HCT116 (cell line): Measurements from ENCODE around the gene CD83. TPM values are rescaled to one million over a fixed set of nuclear protein-coding genes. Genes with fewer than 3 reads are reported as not detected.

Experiments
- ATAC-seq: fragments of 200-7000 bp; cut with Tn5 transposase; 2 replicates; pipeline ENCODE4 v1.9.1; 2020; ENCODE audit warnings: mild to moderate bottlenecking, moderate library complexity
- BruUV-seq: library from RNA; stranded (reverse); fragments of 400-500 nt; replicated peaks from 2 replicates; lab custom pipeline; 2021; lab: Mats Ljungman, UMichigan
- CTCF ChIA-PET: fragments of 300-600 bp; sonication (Branson Sonifier 250); formaldehyde crosslinking; loops from one replicate; lab custom pipeline; 2021; ENCODE audit warnings: antibody characterized with exemption; lab: Charles Lee
- POLR2A ChIA-PET: fragments of 300-600, 350-600 bp; sonication (Branson Sonifier 250); formaldehyde crosslinking; loops from one replicate; lab custom pipeline; 2021; ENCODE audit warnings: antibody characterized with exemption; lab: Charles Lee
- RAD21 ChIA-PET, 2 experiments: fragments of 300-600 bp; sonication (Branson Sonifier 250); formaldehyde crosslinking; loops; one replicate each; lab custom pipeline; 2023; ENCODE audit warnings: low total read pairs in 2 of 2; ENCODE audit not compliant: uncharacterized antibody in 2 of 2, unreplicated experiment in 2 of 2, low non-redundant PET in 1 of 2; lab: Charles Lee
- DNase-seq: peaks from one replicate; pipeline ENCODE4 v3.0.0-alpha.2; 2010; ENCODE audit warnings: low read depth, low spot score
- H2AFZ ChIP-seq: fragments of 200-600 bp; shearing (Covaris generic), sonication (generic); 2 replicates; pipeline ENCODE4 v1.6.1; 2017; ENCODE audit warnings: low read depth, mixed run types, mixed read lengths, antibody characterized with exemption, low read length; ENCODE audit not compliant: poor library complexity, severe bottlenecking
- H3K27ac ChIP-seq: 2 replicates; pipeline ENCODE4 v1.5.1; 2012; ENCODE audit warnings: low read depth, low read length
- H3K27me3 ChIP-seq: fragments of 200-600 bp; sonication (generic); 2 replicates; pipeline ENCODE4 v1.6.1; 2016; ENCODE audit warnings: mixed run types, low read length, mixed read lengths; ENCODE audit not compliant: insufficient read depth
- H3K36me3 ChIP-seq, 2 experiments: fragments of 200-500 bp in 1 of 2; fragments of 200-600 bp in 1 of 2; sonication (Bioruptor generic) in 1 of 2; sonication (generic) in 1 of 2; 2 replicates each; pipeline versions ENCODE4 v1.5.1 to v1.6.1; 2014 to 2016; ENCODE audit warnings: low read length in 2 of 2, inconsistent platforms in 1 of 2, mixed read lengths in 1 of 2, mixed run types in 1 of 2; ENCODE audit not compliant: insufficient read depth in 2 of 2, control insufficient read depth in 1 of 2
- H3K4me1 ChIP-seq, 2 experiments: fragments of 200-600 bp in 1 of 2; sonication (generic) in 1 of 2; 2 replicates each; pipeline versions ENCODE4 v1.5.1 to v1.6.1; 2012 to 2017; ENCODE audit warnings: low read length in 2 of 2, inconsistent platforms in 1 of 2, mild to moderate bottlenecking in 1 of 2, mixed read lengths in 1 of 2, mixed run types in 1 of 2, moderate library complexity in 1 of 2; ENCODE audit not compliant: insufficient read depth in 2 of 2, control insufficient read depth in 1 of 2
- H3K4me2 ChIP-seq: fragments of 200-600 bp; sonication (generic); 2 replicates; pipeline ENCODE4 v1.6.1; 2017; ENCODE audit warnings: mixed run types, low read length, mixed read lengths
- H3K4me3 ChIP-seq, 2 experiments: fragments of 200-600 bp in 1 of 2; sonication (generic) in 1 of 2; replicated peaks in 1 of 2; 2 replicates each; pipeline ENCODE4 v1.5.1; 2011 to 2016; ENCODE audit warnings: low read length in 2 of 2, control low read depth in 1 of 2, low read depth in 1 of 2, mild to moderate bottlenecking in 1 of 2, mixed read lengths in 1 of 2, mixed run types in 1 of 2
- H3K79me2 ChIP-seq: fragments of 200-600 bp; sonication (generic); 2 replicates; pipeline ENCODE4 v1.6.1; 2017; ENCODE audit warnings: mild to moderate bottlenecking, mixed run types, low read length, moderate library complexity, mixed read lengths; ENCODE audit not compliant: insufficient read depth
- H3K9ac ChIP-seq: fragments of 200-600 bp; sonication (generic); 2 replicates; pipeline ENCODE4 v1.6.1; 2016; ENCODE audit warnings: low read length, mixed read lengths
- H3K9me2 ChIP-seq: fragments of 200-600 bp; sonication (generic), shearing (Covaris generic); 2 replicates; pipeline ENCODE4 v1.6.1; 2017; ENCODE audit warnings: mixed run types, mild to moderate bottlenecking, moderate library complexity; ENCODE audit not compliant: insufficient read depth
- H3K9me3 ChIP-seq, 2 experiments: fragments of 200-500 bp in 1 of 2; fragments of 200-600 bp in 1 of 2; sonication (Bioruptor generic) in 1 of 2; sonication (generic) in 1 of 2; 2 replicates each; pipeline ENCODE4 v1.6.1; 2014 to 2017; ENCODE audit warnings: low read length in 2 of 2, mixed read lengths in 2 of 2, inconsistent platforms in 1 of 2, low read depth in 1 of 2, mild to moderate bottlenecking in 1 of 2, mixed run types in 1 of 2, moderate library complexity in 1 of 2; ENCODE audit not compliant: control insufficient read depth in 1 of 2, insufficient read depth in 1 of 2
- H4K20me1 ChIP-seq: fragments of 200-600 bp; sonication (generic), shearing (Covaris generic); 2 replicates; pipeline ENCODE4 v1.6.1; 2017; ENCODE audit warnings: mixed run types, mild to moderate bottlenecking, moderate library complexity; ENCODE audit not compliant: insufficient read depth
- CBX3 ChIP-seq: IDR thresholded peaks from 2 replicates; pipeline ENCODE4 v1.6.1; 2012; ENCODE audit warnings: low read depth
- CEBPB ChIP-seq: IDR thresholded peaks from 2 replicates; pipeline ENCODE4 v1.6.1; 2012; ENCODE audit warnings: low read depth
- CTCF ChIP-seq, 3 experiments: fragments of 200-600 bp in 1 of 3; sonication (generic) in 1 of 3; IDR thresholded peaks in 2 of 3; conservative IDR thresholded peaks in 1 of 3; 2 replicates each; pipeline ENCODE4 v1.5.1; 2012 to 2017; ENCODE audit warnings: low read depth in 2 of 3, low read length in 2 of 3, antibody characterized with exemption in 1 of 3, borderline replicate concordance in 1 of 3, control low read depth in 1 of 3, mild to moderate bottlenecking in 1 of 3, mixed read lengths in 1 of 3, mixed run types in 1 of 3, moderate library complexity in 1 of 3; ENCODE audit not compliant: insufficient read depth in 1 of 3
- ELF1 ChIP-seq: IDR thresholded peaks from 2 replicates; pipeline ENCODE4 v1.6.1; 2012; ENCODE audit warnings: low read depth, borderline replicate concordance
- EZH2phosphoT487 ChIP-seq: fragments of 200-600 bp; IDR thresholded peaks from 2 replicates; pipeline ENCODE4 v1.6.1; 2018; ENCODE audit warnings: antibody characterized with exemption, borderline replicate concordance
- FOSL1 ChIP-seq: IDR thresholded peaks from 2 replicates; pipeline ENCODE4 v1.6.1; 2012; ENCODE audit warnings: low read depth
- JUND ChIP-seq: IDR thresholded peaks from 2 replicates; pipeline ENCODE4 v1.6.1; 2012
- RAD21 ChIP-seq: IDR thresholded peaks from 2 replicates; pipeline ENCODE4 v1.6.1; 2012; ENCODE audit warnings: low read depth, mild to moderate bottlenecking
- SIN3A ChIP-seq: IDR thresholded peaks from 2 replicates; pipeline ENCODE4 v1.6.1; 2012; ENCODE audit warnings: low read depth
- YY1 ChIP-seq: IDR thresholded peaks from 2 replicates; pipeline ENCODE4 v1.6.1; 2011; ENCODE audit warnings: low read length, low read depth, moderate library complexity, mild to moderate bottlenecking; ENCODE audit not compliant: insufficient replicate concordance; ENCODE audit errors: extremely low read depth
- ZBTB33 ChIP-seq: IDR thresholded peaks from 2 replicates; pipeline ENCODE4 v1.6.1; 2011; ENCODE audit warnings: mild to moderate bottlenecking, low read length, moderate library complexity; ENCODE audit not compliant: insufficient replicate concordance; ENCODE audit errors: extremely low read depth
- ZNF274 ChIP-seq: fragments of 200-500 bp; sonication (Bioruptor generic); IDR thresholded peaks from 2 replicates; pipeline ENCODE4 v1.6.1; 2014; ENCODE audit warnings: mild to moderate bottlenecking, low read depth, low read length, inconsistent platforms
- intact Hi-C: fragments of 100-400 bp; cut with micrococcal nuclease; formaldehyde crosslinking; loops from 2 replicates; pipeline ENCODE4 v1.10.0; 2022
- total RNA-seq: library from RNA; stranded (reverse); gene quantifications from one replicate; pipeline ENCODE4 v1.2.1, GENCODE V29; 2021; ENCODE audit not compliant: unreplicated experiment
- TF ChIP-seq, protein P1 (sequence below): IDR thresholded peaks from 2 replicates; pipeline ENCODE4 v1.6.1; 2012

The CD83 gene
- total RNA-seq, 1 experiment from 2014 or later: 6.0 TPM

DNA sequence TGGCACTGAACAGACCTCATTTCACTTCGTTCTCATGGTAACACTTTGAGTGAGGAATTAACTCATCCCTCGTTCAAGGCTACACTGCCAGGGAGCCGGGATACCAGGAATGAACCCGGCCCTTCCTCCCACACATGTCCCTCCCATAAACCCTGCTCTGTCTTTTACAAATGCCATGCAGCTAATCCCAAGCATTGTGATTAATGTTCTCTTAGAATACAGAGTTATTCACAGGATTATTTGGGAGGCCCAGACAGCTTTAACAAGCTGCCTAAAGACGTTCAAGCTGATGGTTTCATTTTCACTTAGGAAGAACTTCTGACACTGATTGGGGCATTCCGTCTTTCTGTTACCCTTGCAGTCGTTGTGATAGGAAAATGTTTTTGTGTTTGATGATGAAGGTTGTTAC lies 42.5 kb upstream of the CD83 start:
- peak overlapping the region; percentile 26 to 56 for H3K4me3 ChIP-seq
- CTCF ChIA-PET: interaction anchor here (1.3 to 1.5 kb wide), 2 partner anchors 8 to 166 kb away, joined by 4 read pairs; no protein-coding TSS in a partner anchor
- no peaks in the 10 kb centered on the region for H3K36me3 ChIP-seq
- H3K4me1 ChIP-seq: peaks cover 0 to 11% of the 10 kb centered on the region in 2 experiments; a peak in 1 of 4 replicates
- H2AFZ ChIP-seq: peak overlapping the region; percentile 99
- RAD21 ChIA-PET: interaction anchor here in 1 of 2 experiments (0.8 kb wide), 1 partner anchor 64 kb away, joined by 4 read pairs; no protein-coding TSS in a partner anchor
- no peaks in the 10 kb centered on the region for H3K9me3 ChIP-seq
- TF ChIP-seq YY1 (no peak), RAD21 (no peak), CEBPB (no peak), CBX3 (no peak), JUND (no peak), CTCF (IDR thresholded peaks at IDR 0.05 in 2 of 3, conservative IDR thresholded peaks at IDR 0.05 in 1 of 3; ENCODE audit: borderline replicate concordance in 1 of 3, insufficient read depth in 1 of 3, low read depth in 2 of 3, low read length in 2 of 3) (no peak), ZBTB33 (no peak), FOSL1 (no peak), EZH2phosphoT487 (no peak), SIN3A (no peak), ELF1 (no peak), ZNF274 (no peak)
- TF ChIP-seq, protein P1, sequence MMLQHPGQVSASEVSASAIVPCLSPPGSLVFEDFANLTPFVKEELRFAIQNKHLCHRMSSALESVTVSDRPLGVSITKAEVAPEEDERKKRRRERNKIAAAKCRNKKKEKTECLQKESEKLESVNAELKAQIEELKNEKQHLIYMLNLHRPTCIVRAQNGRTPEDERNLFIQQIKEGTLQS: no peak
- intact Hi-C loops: no loop called here
- no peak overlapping the region for H3K27ac ChIP-seq
- no TSS peak for BruUV-seq
- DNase-seq: no peak
- peak; percentile 83 for ATAC-seq
- POLR2A ChIA-PET: no interaction called here
- peak overlapping the region; percentile 78 for H3K4me2 ChIP-seq
- peak overlapping the region; percentile 5; the same call in 1 of the 2 replicates for H3K9ac ChIP-seq
- H3K79me2 ChIP-seq: no peaks in the 10 kb centered on the region
- H3K9me2 ChIP-seq: no peaks in the 10 kb centered on the region
- no peaks in the 10 kb centered on the region for H3K27me3 ChIP-seq
- H4K20me1 ChIP-seq: no peaks in the 10 kb centered on the region
